Lung microvascular endothelial cell (primary cell): ENCODE results near the gene HPGD. TPM values are rescaled to one million over a fixed set of nuclear protein-coding genes. Genes with fewer than 3 reads are reported as not detected.

ENCODE experiments used
- DNase-seq, 2 donors: peaks; one replicate each; pipeline versions ENCODE4 v3.0.0 to v3.0.0-alpha.2; 2010; ENCODE audit warnings: low read depth in 2 of 2
- total RNA-seq: library from RNA; depleted of rRNA; stranded (reverse); fragments of >200 nt; gene quantifications from 2 replicates; pipeline ENCODE4 v1.2.1, GENCODE V29; 2014

The HPGD gene
- total RNA-seq, 1 donor from 2014 or later = not detected

- DNase-seq = no peak
These were observed 47.7 kb downstream of the HPGD start for GRCh38 chr4:174474457-174475075.

GRCh38 chr4:174467107-174467506 lies 55.2 kb downstream of the HPGD start:
- no peak for DNase-seq

- DNase-seq = no peak
These were observed 57.3 kb downstream of the HPGD start for GRCh38 chr4:174464949-174465348.

- DNase-seq = no peak
These were observed 60.7 kb downstream of the HPGD start for GRCh38 chr4:174461466-174462106.

DNA sequence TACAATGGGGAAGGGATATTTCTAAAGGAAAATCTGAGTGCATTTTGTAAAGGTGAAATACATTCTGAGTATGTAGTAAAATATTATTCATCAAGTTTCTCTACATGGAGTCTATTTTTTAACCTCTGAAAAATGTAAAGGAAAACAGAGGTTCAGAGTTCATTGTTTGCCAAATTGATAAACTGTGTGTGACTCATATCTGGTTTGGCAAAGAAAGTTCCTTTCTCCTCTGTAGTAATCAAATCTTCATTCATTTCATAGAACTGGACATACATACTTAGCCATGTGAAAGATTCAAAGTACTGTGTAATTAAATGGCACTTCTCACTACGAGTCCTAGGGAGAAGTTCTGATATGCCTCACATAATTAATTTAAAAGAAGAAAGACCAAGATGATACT lies 61.6 kb downstream of the HPGD start:
- DNase-seq = no peak

- no peak for DNase-seq
These were observed 64.8 kb downstream of the HPGD start for GRCh38 chr4:174457468-174457867.

DNA sequence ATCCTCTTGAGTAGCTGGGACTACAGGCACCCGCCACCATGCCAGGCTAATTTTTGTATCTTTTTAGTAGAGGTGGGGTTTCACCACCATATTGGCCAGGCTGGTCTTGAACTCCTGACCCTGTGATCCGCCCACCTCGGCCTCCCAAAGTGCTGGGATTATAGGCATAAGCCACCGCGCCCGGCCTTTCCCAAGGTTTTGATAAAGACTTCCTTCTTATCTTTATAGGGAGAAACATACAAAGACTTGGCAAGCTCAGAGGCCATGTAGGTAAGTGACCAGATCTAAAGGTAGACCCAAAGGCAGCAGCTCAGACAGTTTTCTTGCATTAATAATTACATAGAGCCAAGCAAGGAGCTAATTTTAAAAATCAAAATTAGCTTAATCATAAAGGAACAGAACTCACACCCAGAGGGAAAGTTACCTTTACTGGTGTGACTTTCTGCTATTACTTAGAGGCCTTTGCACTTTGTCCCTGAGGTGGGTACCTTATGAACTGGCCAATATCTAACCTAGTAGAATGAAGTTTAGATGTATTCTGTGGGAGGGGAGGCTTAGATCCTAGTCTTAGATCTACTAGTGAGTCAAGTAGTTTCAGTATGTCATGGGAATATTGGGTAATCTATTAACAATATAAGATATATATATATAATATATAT lies 67.3 kb downstream of the HPGD start:
- DNase-seq = no peak

DNA sequence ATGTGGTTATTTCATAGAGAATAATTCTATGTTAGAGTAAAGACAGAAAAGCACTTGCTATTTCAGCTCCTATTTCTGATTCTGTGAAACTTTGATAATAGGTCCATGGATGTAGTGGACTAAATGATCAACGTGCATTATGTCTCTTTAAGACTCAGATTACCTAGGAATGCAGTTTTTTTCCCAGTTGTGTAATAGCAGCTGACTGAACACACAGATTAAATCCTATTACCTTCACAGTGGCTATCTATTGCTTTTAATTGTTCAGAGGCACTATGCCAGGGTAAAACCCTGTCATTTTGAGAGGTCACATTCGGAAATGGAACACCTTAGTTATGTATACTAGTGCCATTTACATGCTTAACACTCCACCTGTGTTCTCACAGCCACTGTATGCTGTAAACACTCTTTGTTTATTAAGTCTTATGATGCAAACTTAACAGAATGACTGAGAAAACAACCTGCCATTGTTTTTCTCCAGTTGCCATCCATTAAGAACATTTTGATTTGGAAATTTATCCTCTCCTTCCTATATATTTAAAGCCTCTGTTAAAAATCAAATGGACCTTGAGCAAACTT lies 70.5 kb downstream of the HPGD start:
- no peak for DNase-seq

- no peak for DNase-seq
These were observed 71.5 kb downstream of the HPGD start for GRCh38 chr4:174450786-174451125.

DNA sequence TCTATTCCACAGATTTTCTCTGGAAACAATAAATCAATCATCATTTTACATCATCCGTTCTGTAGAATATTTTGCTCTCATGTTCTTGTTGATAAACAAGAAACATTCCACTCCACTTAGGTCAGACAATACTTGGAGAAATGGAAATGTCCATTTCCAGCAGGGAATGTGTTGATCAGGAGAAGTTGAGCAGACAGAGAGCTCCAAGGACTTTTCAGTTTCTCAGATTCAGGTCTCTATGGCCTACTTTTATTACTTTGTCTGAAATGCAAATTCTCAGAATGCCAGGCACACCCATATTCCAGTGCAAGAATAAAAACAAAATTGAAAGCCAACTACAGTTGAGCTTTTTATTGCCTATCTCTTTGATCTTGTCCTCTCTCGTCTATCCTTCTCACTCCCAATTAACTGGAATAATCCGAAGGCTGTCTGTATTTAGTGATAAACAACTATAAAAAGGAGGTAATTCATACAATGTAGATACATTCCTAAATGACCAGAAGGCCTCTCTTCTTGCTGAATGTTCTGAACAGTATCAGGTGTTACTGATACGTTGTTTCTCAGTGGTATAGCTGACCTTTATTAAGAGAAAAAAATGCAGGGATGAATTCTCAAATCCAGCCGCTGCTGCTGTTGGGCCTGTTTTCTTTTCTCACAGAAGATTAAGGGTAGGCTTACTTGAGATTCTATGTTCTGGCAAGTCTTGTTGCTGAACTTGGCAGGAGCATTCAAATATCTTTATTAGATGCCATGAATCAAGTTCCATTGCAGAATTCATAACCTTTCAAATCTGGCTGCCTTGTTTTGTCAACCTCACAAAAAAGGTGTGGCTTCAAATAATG lies 72.1 kb downstream of the HPGD start:
- no peak for DNase-seq

GRCh38 chr4:174449152-174449551 lies 73.1 kb downstream of the HPGD start:
- no peak for DNase-seq

DNA sequence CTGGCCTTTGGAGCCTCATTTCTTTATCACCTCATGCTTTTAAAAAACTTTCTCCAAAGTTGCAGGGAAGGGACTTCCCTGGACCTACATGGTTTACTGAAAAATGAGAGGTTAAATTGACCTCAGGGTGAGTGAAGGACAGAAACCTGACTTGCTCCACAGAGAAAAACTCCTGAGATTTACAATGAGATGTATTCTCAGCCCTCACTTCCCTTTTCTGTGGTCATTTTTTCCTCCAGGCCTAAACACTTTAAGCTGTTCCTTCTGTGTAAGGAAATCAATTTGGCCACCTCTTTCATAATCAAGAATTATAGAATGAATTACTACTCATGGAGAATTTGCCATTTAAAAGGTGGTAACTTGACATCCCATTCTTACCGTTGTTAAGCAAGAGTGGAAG lies 77.9 kb downstream of the HPGD start:
- no peak for DNase-seq

Other genes with a start within 250 kb of the HPGD start
- gene FBXO8, start 238.8 kb downstream of the HPGD start, total RNA-seq = 19.2 and 31.5 TPM in 2 replicates
- gene CEP44, start 238.6 kb downstream of the HPGD start, total RNA-seq = 5.8 and 6.8 TPM in 2 replicates